Peyer's patch (tissue), 4 donors: Measurements from ENCODE around the gene RCN2. TPM values are rescaled to one million over a fixed set of nuclear protein-coding genes. Genes with fewer than 3 reads are reported as not detected.

ENCODE experiments used
- DNase-seq, 3 donors: peaks; one replicate each; pipeline ENCODE4 v3.0.0-alpha.2; 2017 to 2019
- H3K27ac ChIP-seq, 4 donors: fragments of 200-600 bp; sonication (generic); one replicate each; pipeline ENCODE4 v1.5.1; 2016 to 2019
- H3K27me3 ChIP-seq, 2 donors: fragments of 200-600 bp; sonication (generic); one replicate each; pipeline ENCODE4 v1.5.1; 2019
- H3K36me3 ChIP-seq, 3 donors: fragments of 200-600 bp; sonication (generic); one replicate each; pipeline ENCODE4 v1.5.1; 2016 to 2019
- H3K4me1 ChIP-seq, 4 donors: fragments of 200-600 bp; sonication (generic); one replicate each; pipeline ENCODE4 v1.5.1; 2016 to 2019
- H3K4me3 ChIP-seq, 4 donors: fragments of 200-600 bp; sonication (generic); 1 replicate in 3 of 4; 2 replicates in 1 of 4; pipeline ENCODE4 v1.5.1; 2016 to 2019; ENCODE audit warnings: mild to moderate bottlenecking in 1 of 4
- H3K9me3 ChIP-seq, 4 donors: fragments of 200-600 bp; sonication (generic); one replicate each; pipeline ENCODE4 v1.5.1; 2016 to 2019; ENCODE audit warnings: mild to moderate bottlenecking in 1 of 4
- CTCF ChIP-seq, 6 experiments: fragments of 450-650 bp in 4 of 6; fragments of 200-600 bp in 2 of 6; sonication (generic) in 1 of 6; IDR thresholded peaks; one replicate each; pipeline ENCODE4 v1.5.1; 2017 to 2019; ENCODE audit warnings: antibody characterized with exemption in 6 of 6, mild to moderate bottlenecking in 3 of 6, moderate library complexity in 1 of 6
- POLR2A ChIP-seq, 2 donors: fragments of 450-650 bp; IDR thresholded peaks; one replicate each; pipeline ENCODE4 v1.5.1; 2017; ENCODE audit warnings: antibody characterized with exemption in 2 of 2, mild to moderate bottlenecking in 2 of 2, moderate library complexity in 2 of 2
- total RNA-seq, 4 donors: library from RNA; depleted of rRNA; stranded (reverse); fragments of >200 nt; gene quantifications; one replicate each; pipeline ENCODE4 v1.1.0, GENCODE V29; 2016

Gene RCN2
- total RNA-seq, 4 donors from 2014 or later = 9.3 to 21.9 (median 20.1) TPM

GRCh38 chr15:76912430-76912829 lies 19.1 kb upstream of the RCN2 start:
- DNase-seq = no peak
- Histone ChIP-seq H3K4me3 (no peak overlapping the region), H3K27ac (no peak overlapping the region), H3K27me3 (no peaks in the 10 kb centered on the region), H3K4me1 (no peaks in the 10 kb centered on the region), H3K36me3 (no peaks in the 10 kb centered on the region), H3K9me3 (no peaks in the 10 kb centered on the region)
- no peak for TF ChIP-seq CTCF (IDR thresholded peaks at IDR 0.05)
- no peak for TF ChIP-seq POLR2A (IDR thresholded peaks at IDR 0.05)

- TF ChIP-seq POLR2A (IDR thresholded peaks at IDR 0.05) (no peak), CTCF (IDR thresholded peaks at IDR 0.05) (no peak)
- H3K36me3 ChIP-seq = no peaks in the 10 kb centered on the region
- H3K27ac ChIP-seq = no peak overlapping the region
- H3K9me3 ChIP-seq = no peaks in the 10 kb centered on the region
- no peaks in the 10 kb centered on the region for H3K4me1 ChIP-seq
- H3K27me3 ChIP-seq = no peaks in the 10 kb centered on the region
- H3K4me3 ChIP-seq = no peak overlapping the region
- no peak for DNase-seq
These were observed 17.8 kb upstream of the RCN2 start for GRCh38 chr15:76913737-76914136.

GRCh38 chr15:76916369-76916768 lies 15.2 kb upstream of the RCN2 start:
- Histone ChIP-seq H3K4me3 (no peak overlapping the region), H3K36me3 (no peaks in the 10 kb centered on the region), H3K27me3 (no peaks in the 10 kb centered on the region), H3K4me1 (no peaks in the 10 kb centered on the region), H3K27ac (no peak overlapping the region), H3K9me3 (no peaks in the 10 kb centered on the region)
- DNase-seq = no peak
- TF ChIP-seq POLR2A (IDR thresholded peaks at IDR 0.05) = no peak
- no peak for TF ChIP-seq CTCF (IDR thresholded peaks at IDR 0.05)

- H3K27me3 ChIP-seq = no peaks in the 10 kb centered on the region
- H3K27ac ChIP-seq = no peak overlapping the region
- no peak for TF ChIP-seq POLR2A (IDR thresholded peaks at IDR 0.05)
- TF ChIP-seq CTCF (IDR thresholded peaks at IDR 0.05) = no peak
- no peak for DNase-seq
- H3K36me3 ChIP-seq = no peaks in the 10 kb centered on the region
- peaks cover 0 to 8% (median 0%) of the 10 kb centered on the region in 4 donors for H3K4me1 ChIP-seq
- H3K9me3 ChIP-seq = no peaks in the 10 kb centered on the region
- H3K4me3 ChIP-seq = no peak overlapping the region
These were observed 3.3 kb upstream of the RCN2 start for GRCh38 chr15:76928201-76928600.

GRCh38 chr15:76929011-76929760 lies 2.4 kb upstream of the RCN2 start:
- no peak for TF ChIP-seq POLR2A (IDR thresholded peaks at IDR 0.05)
- no peak for TF ChIP-seq CTCF (IDR thresholded peaks at IDR 0.05)
- Histone ChIP-seq H3K27ac (no peak overlapping the region), H3K9me3 (no peaks in the 10 kb centered on the region), H3K4me1 (peaks cover 0 to 8% (median 0%) of the 10 kb centered on the region in 4 donors), H3K27me3 (no peaks in the 10 kb centered on the region), H3K36me3 (no peaks in the 10 kb centered on the region), H3K4me3 (no peak overlapping the region)
- no peak for DNase-seq
